HG02763 (cell line): Measurements from ENCODE around the gene GARNL3.

Experiments used
- ATAC-seq: cut with Tn5 transposase; IDR thresholded peaks from one replicate; pipeline ENCODE4 v1.9.1; 2021; ENCODE audit warnings: mild to moderate bottlenecking, moderate library complexity; ENCODE audit not compliant: unreplicated experiment

The GARNL3 gene

GRCh38 chr9:127232833-127233549 is 31.6 kb upstream of the GARNL3 start:
- ATAC-seq: no peak

GRCh38 chr9:127233550-127233949 is 31.0 kb upstream of the GARNL3 start:
- ATAC-seq: no peak

GRCh38 chr9:127233989-127234388 is 30.6 kb upstream of the GARNL3 start:
- ATAC-seq: no peak

- no peak for ATAC-seq
These were observed 26.8 kb upstream of the GARNL3 start for GRCh38 chr9:127237801-127238200.

- ATAC-seq: no peak
These were observed 23.2 kb upstream of the GARNL3 start for GRCh38 chr9:127241354-127241753.

GRCh38 chr9:127244609-127245601 is 19.7 kb upstream of the GARNL3 start:
- ATAC-seq: peak; percentile 99

GRCh38 chr9:127245637-127246164 is 18.9 kb upstream of the GARNL3 start:
- no peak for ATAC-seq

GRCh38 chr9:127248241-127248640 is 16.3 kb upstream of the GARNL3 start:
- ATAC-seq: no peak

GRCh38 chr9:127249877-127250276 is 14.7 kb upstream of the GARNL3 start:
- ATAC-seq: no peak

GRCh38 chr9:127250896-127251391 is 13.6 kb upstream of the GARNL3 start:
- ATAC-seq: no peak

- no peak for ATAC-seq
These were observed 11.9 kb upstream of the GARNL3 start for GRCh38 chr9:127252410-127253318.

- ATAC-seq: no peak
These were observed 11.1 kb upstream of the GARNL3 start for GRCh38 chr9:127253446-127253845.

GRCh38 chr9:127255692-127256091 is 8.9 kb upstream of the GARNL3 start:
- no peak for ATAC-seq

- ATAC-seq: no peak
These were observed 8.2 kb upstream of the GARNL3 start for GRCh38 chr9:127256324-127256723.

GRCh38 chr9:127258606-127259471 is 5.7 kb upstream of the GARNL3 start:
- ATAC-seq: no peak

GRCh38 chr9:127262602-127263001 is 2.0 kb upstream of the GARNL3 start:
- ATAC-seq: no peak

- ATAC-seq: no peak
These were observed 1.3 kb upstream of the GARNL3 start for GRCh38 chr9:127263237-127263636.

- ATAC-seq: no peak
These were observed 910 bp upstream of the GARNL3 start for GRCh38 chr9:127263664-127264063.

- ATAC-seq: no peak
These were observed 3.4 kb downstream of the GARNL3 start for GRCh38 chr9:127267793-127268525.
